ENCODE data around the gene MRC1.
A peak's percentile ranks its signal among the peaks of the same experiment; 100 is the strongest.

The MRC1 gene

DNA sequence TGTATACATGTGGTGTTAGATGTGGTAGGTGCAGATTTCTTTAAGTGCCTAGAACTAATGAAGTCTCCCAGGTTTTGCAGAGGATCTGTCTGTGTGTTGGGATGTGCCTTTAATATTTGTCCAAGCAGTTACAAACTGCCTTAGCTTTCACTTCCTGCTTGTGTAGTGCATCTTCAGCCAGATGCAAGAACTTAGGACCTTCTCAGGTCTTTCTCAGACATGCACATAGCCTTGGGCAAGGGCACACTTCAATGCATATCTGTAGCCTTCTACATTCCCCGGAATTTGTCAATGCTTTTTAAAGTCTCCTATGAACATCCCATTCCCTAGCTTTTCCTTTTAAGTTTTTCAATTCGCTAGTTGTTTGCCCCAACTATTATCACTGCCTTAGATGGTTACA is 95.4 kb downstream of the MRC1 start:
- TF ChIP-seq ZNF274 (IDR thresholded peaks at IDR 0.05; ENCODE audit: low read depth, low read length) (no peak), SUZ12 (IDR thresholded peaks at IDR 0.05; ENCODE audit: extremely low read depth, insufficient read depth, insufficient read length) (no peak), YY1 (IDR thresholded peaks at IDR 0.05; ENCODE audit: insufficient read depth, insufficient read length) (no peak)
- H3K36me3 ChIP-seq (ENCODE audit: insufficient read depth, insufficient read length, low read length) = no peaks in the 10 kb centered on the region
- no peaks in the 10 kb centered on the region for H3K9me3 ChIP-seq (ENCODE audit: insufficient read depth, low read length)
- H3K4me3 ChIP-seq (ENCODE audit: insufficient read length, low read depth) = no peak overlapping the region
- H3K9ac ChIP-seq (ENCODE audit: insufficient read length, low read depth) = no peak overlapping the region
- no peaks in the 10 kb centered on the region for H3K4me1 ChIP-seq (ENCODE audit: insufficient read depth, insufficient read length)
- no peak for DNase-seq (ENCODE audit: low read depth, low spot score)
- no peaks in the 10 kb centered on the region for H3K27me3 ChIP-seq (ENCODE audit: insufficient read depth, insufficient read length)

DNA sequence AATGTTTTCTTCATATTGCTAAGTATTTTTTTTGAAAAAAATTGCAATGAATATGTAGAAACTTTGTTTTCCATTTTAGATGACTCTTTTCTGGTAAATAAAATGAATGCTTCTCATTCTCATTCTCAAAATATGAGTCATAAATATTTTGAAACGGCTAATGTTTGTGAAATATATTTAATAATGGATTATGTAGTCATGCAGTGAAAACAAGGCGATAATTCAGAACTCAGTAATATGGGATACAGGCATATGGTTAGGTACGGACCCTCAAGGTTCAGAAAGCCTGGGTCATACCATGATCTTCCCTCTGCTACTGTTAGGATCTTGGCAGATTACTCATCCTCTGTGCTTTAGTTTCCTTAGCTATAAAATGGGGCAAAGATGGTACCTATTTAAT is 96.3 kb downstream of the MRC1 start:
- Histone ChIP-seq H3K36me3 (ENCODE audit: insufficient read depth, insufficient read length, low read length) (no peaks in the 10 kb centered on the region), H3K4me3 (ENCODE audit: insufficient read length, low read depth) (no peak overlapping the region), H3K4me1 (ENCODE audit: insufficient read depth, insufficient read length) (no peaks in the 10 kb centered on the region), H3K9me3 (ENCODE audit: insufficient read depth, low read length) (no peaks in the 10 kb centered on the region), H3K9ac (ENCODE audit: insufficient read length, low read depth) (no peak overlapping the region), H3K27me3 (ENCODE audit: insufficient read depth, insufficient read length) (no peaks in the 10 kb centered on the region)
- TF ChIP-seq SUZ12 (IDR thresholded peaks at IDR 0.05; ENCODE audit: extremely low read depth, insufficient read depth, insufficient read length) = no peak
- TF ChIP-seq YY1 (IDR thresholded peaks at IDR 0.05; ENCODE audit: insufficient read depth, insufficient read length) = no peak
- TF ChIP-seq ZNF274 (IDR thresholded peaks at IDR 0.05; ENCODE audit: low read depth, low read length) = no peak
- DNase-seq (ENCODE audit: low read depth, low spot score) = no peak

DNA sequence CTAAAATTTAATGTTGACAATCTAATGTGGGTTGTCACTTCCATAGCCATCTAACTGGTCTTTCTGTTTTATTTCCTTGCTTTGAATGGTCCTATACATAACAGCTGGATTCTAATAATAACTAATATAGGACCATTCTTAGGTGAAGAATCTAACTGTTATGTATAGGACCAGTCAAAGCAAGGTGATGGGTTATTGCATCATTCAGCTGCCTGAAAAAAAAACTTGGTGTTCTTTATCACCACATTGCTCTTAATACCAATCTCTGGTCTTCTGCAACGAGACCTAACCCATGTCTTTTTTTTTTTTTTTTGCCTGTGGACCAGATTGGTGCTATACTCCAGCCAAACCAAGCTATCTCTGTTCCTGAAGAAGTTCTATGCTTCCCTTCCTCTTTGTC is 96.9 kb downstream of the MRC1 start:
- Histone ChIP-seq H3K4me1 (ENCODE audit: insufficient read depth, insufficient read length) (no peaks in the 10 kb centered on the region), H3K4me3 (ENCODE audit: insufficient read length, low read depth) (no peak overlapping the region)
- DNase-seq (ENCODE audit: low read depth, low spot score) = no peak

DNA sequence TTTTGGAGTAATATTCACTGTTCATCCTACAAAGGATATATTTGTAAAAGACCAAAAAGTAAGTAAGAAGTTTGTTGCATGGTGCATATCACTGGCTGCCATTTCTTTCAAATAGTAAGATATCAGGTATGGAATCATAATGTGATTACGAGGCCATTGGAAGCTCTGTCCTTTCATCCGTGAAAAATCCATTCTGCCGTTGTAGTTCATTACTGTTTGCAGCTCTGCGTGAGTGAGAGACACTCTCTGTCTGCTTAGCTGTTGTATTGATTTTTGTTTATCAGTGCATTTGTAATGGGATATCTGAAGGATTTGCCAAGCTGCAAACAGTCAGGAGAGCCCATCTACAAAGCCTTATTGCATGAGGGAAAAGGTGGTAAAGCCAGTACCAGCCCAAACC is 98.5 kb downstream of the MRC1 start:
- Histone ChIP-seq H3K9ac (ENCODE audit: insufficient read length, low read depth) (no peak overlapping the region), H3K9me3 (ENCODE audit: insufficient read depth, low read length) (no peaks in the 10 kb centered on the region), H3K4me1 (ENCODE audit: insufficient read depth, insufficient read length) (no peaks in the 10 kb centered on the region), H3K27me3 (ENCODE audit: insufficient read depth, insufficient read length) (no peaks in the 10 kb centered on the region), H3K4me3 (ENCODE audit: insufficient read length, low read depth) (no peak overlapping the region), H3K36me3 (ENCODE audit: insufficient read depth, insufficient read length, low read length) (no peaks in the 10 kb centered on the region)
- TF ChIP-seq SUZ12 (IDR thresholded peaks at IDR 0.05; ENCODE audit: extremely low read depth, insufficient read depth, insufficient read length) = no peak
- DNase-seq (ENCODE audit: low read depth, low spot score) = no peak

More for the DNA sequence above, 96.9 kb downstream of the MRC1 start:
- Histone ChIP-seq H3K36me3 (ENCODE audit: insufficient read depth, insufficient read length, low read length) (no peaks in the 10 kb centered on the region), H3K27me3 (ENCODE audit: insufficient read depth, insufficient read length) (no peaks in the 10 kb centered on the region), H3K9ac (ENCODE audit: insufficient read length, low read depth) (no peak overlapping the region), H3K9me3 (ENCODE audit: insufficient read depth, low read length) (no peaks in the 10 kb centered on the region)
- TF ChIP-seq YY1 (IDR thresholded peaks at IDR 0.05; ENCODE audit: insufficient read depth, insufficient read length) = no peak
- no peak for TF ChIP-seq SUZ12 (IDR thresholded peaks at IDR 0.05; ENCODE audit: extremely low read depth, insufficient read depth, insufficient read length)
- TF ChIP-seq ZNF274 (IDR thresholded peaks at IDR 0.05; ENCODE audit: low read depth, low read length) = no peak

DNA sequence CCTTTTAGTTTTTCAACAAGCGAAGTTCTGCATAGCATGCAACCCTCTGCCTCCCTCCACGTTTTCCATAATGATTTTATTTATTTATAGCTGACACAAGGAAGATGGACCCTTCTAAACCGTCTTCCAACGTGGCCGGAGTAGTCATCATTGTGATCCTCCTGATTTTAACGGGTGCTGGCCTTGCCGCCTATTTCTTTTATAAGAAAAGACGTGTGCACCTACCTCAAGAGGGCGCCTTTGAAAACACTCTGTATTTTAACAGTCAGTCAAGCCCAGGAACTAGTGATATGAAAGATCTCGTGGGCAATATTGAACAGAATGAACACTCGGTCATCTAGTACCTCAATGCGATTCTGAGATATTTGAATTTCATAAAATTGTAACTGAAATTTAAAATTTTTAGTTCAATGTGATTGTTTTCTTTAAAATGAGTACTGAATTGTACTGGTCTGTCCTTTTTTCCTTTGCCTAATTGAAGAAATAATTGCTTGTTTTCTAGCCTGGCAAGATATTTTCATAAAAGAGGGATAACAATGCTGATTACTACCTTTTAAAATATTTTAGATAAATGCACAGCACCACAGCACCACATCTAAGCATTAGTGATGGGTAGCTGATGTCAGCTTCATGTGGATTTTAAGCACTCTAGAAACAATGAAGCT is 101.1 kb downstream of the MRC1 start:
- no peaks in the 10 kb centered on the region for H3K27me3 ChIP-seq (ENCODE audit: insufficient read depth, insufficient read length)
- no peak overlapping the region for H3K4me3 ChIP-seq (ENCODE audit: insufficient read length, low read depth)
- peak; percentile 15 for DNase-seq (ENCODE audit: low read depth, low spot score)
- no peaks in the 10 kb centered on the region for H3K9me3 ChIP-seq (ENCODE audit: insufficient read depth, low read length)
- TF ChIP-seq YY1 (IDR thresholded peaks at IDR 0.05; ENCODE audit: insufficient read depth, insufficient read length) (no peak), ZNF274 (IDR thresholded peaks at IDR 0.05; ENCODE audit: low read depth, low read length) (no peak), SUZ12 (IDR thresholded peaks at IDR 0.05; ENCODE audit: extremely low read depth, insufficient read depth, insufficient read length) (no peak)
- no peaks in the 10 kb centered on the region for H3K36me3 ChIP-seq (ENCODE audit: insufficient read depth, insufficient read length, low read length)
- H3K4me1 ChIP-seq (ENCODE audit: insufficient read depth, insufficient read length) = no peaks in the 10 kb centered on the region
- H3K9ac ChIP-seq (ENCODE audit: insufficient read length, low read depth) = no peak overlapping the region

DNA sequence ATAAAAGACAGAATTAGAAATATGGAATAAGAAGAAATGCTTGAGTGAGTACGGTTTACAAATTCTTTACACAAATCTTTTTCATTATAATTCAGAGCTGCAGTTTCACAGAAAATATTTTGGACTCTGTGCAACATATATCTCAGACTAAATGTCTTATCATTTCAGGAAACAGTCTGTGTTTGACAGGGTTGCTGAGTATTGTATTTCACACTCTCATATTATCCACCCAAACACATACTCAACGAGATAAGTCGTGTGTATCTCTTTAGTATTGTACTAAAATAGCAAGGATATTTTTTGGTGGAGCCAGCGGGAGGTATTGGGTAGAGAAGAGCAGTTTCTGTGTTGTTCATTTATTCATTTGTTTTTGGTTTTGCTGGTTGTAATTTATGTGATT is 103.6 kb downstream of the MRC1 start:
- no peaks in the 10 kb centered on the region for H3K4me1 ChIP-seq (ENCODE audit: insufficient read depth, insufficient read length)
- H3K4me3 ChIP-seq (ENCODE audit: insufficient read length, low read depth) = no peak overlapping the region
- no peak for DNase-seq (ENCODE audit: low read depth, low spot score)
- H3K36me3 ChIP-seq (ENCODE audit: insufficient read depth, insufficient read length, low read length) = no peaks in the 10 kb centered on the region
- H3K9me3 ChIP-seq (ENCODE audit: insufficient read depth, low read length) = no peaks in the 10 kb centered on the region
- no peaks in the 10 kb centered on the region for H3K27me3 ChIP-seq (ENCODE audit: insufficient read depth, insufficient read length)
- H3K9ac ChIP-seq (ENCODE audit: insufficient read length, low read depth) = no peak overlapping the region
- TF ChIP-seq SUZ12 (IDR thresholded peaks at IDR 0.05; ENCODE audit: extremely low read depth, insufficient read depth, insufficient read length) (no peak), ZNF274 (IDR thresholded peaks at IDR 0.05; ENCODE audit: low read depth, low read length) (no peak)

DNA sequence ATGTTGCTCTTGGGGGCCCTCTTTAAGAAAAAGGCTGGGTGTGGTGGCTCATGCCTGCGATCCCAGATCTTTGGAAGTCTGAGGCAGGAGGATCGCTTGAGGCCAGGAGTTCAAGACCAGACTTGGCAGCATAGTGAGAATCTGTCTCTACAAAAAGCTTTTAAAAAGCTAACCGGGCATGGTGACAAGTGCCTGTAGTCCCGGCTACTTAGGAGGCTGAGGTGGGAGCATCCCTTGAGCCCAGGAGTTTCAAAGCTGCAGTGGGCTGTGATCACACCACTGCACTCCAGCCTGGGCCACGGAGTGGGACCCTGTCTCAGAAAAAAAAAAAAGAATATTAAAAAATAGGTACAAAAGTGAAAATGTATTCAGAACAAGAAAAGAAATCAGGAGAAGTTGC is 104.5 kb downstream of the MRC1 start:
- no peak overlapping the region for H3K4me3 ChIP-seq (ENCODE audit: insufficient read length, low read depth)
- H3K9me3 ChIP-seq (ENCODE audit: insufficient read depth, low read length) = no peaks in the 10 kb centered on the region
- no peaks in the 10 kb centered on the region for H3K36me3 ChIP-seq (ENCODE audit: insufficient read depth, insufficient read length, low read length)
- TF ChIP-seq SUZ12 (IDR thresholded peaks at IDR 0.05; ENCODE audit: extremely low read depth, insufficient read depth, insufficient read length) = no peak
- no peak for TF ChIP-seq ZNF274 (IDR thresholded peaks at IDR 0.05; ENCODE audit: low read depth, low read length)
- no peak for TF ChIP-seq YY1 (IDR thresholded peaks at IDR 0.05; ENCODE audit: insufficient read depth, insufficient read length)
- H3K27me3 ChIP-seq (ENCODE audit: insufficient read depth, insufficient read length) = no peaks in the 10 kb centered on the region
- no peaks in the 10 kb centered on the region for H3K4me1 ChIP-seq (ENCODE audit: insufficient read depth, insufficient read length)
- no peak for DNase-seq (ENCODE audit: low read depth, low spot score)
- H3K9ac ChIP-seq (ENCODE audit: insufficient read length, low read depth) = no peak overlapping the region
